Right forelimb (tissue), 1 donor: ENCODE data around the gene TANC2.

Experiments used
- DNase-seq: peaks from one replicate; pipeline ENCODE4 v3.0.0-alpha.2; 2018

TANC2 gene

GRCh38 chr17:62965686-62966425 lies at the start of gene TANC2:
Gene TANC2 (plus strand): TSS chr17:62966235. CDS start chr17:63009560, 43,325 bp downstream.
- peak; percentile 91 for DNase-seq

GRCh38 chr17:62916684-62917571 lies 49.1 kb upstream of the TANC2 start:
- DNase-seq = no peak

- DNase-seq = no peak
Observed at GRCh38 chr17:62919388-62919787, 46.6 kb upstream of the TANC2 start.

GRCh38 chr17:62920300-62920699 lies 45.7 kb upstream of the TANC2 start:
- no peak for DNase-seq

GRCh38 chr17:62921817-62922216 lies 44.2 kb upstream of the TANC2 start:
- no peak for DNase-seq

DNA sequence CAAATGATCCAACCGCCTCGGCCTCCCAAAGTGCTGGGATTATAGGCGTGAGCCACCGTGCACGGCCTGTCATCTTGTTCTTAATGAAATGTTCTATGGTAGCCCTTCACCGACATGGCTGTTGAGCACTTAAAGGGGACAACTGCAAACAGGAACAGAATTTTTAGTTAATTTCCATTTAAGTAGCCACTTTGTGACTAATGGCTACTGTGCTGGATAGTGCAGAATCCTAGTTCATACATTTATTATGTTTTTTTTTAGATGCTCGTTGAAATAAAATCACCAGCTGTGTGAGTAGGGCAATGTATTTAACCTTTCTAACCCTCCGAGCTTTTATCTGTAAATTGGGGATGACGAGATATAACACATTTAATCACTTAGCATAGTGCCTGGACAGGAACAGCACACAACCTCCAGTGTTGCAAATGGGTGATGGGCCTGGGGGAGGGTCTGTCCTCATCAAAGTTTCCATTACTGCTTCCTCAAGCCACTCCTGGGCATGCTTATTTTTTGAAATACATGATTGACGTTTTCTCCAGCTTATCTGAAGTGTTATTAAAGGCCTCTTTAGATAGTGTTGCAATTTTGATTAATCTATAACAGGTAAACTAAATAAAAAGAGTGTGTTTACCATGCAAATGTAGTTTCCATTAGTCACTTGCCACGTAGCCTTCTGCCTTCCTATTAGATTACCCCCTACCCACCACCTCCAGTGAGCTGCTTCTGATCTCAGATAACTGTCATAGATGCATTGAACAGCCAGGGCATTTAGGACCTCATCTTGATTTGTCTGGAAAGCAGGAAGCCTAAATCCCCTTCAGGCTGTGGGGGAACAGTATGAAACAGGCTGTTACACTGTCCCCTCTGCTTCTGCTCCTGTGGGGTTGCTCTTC lies 42.5 kb upstream of the TANC2 start:
- DNase-seq = no peak

DNA sequence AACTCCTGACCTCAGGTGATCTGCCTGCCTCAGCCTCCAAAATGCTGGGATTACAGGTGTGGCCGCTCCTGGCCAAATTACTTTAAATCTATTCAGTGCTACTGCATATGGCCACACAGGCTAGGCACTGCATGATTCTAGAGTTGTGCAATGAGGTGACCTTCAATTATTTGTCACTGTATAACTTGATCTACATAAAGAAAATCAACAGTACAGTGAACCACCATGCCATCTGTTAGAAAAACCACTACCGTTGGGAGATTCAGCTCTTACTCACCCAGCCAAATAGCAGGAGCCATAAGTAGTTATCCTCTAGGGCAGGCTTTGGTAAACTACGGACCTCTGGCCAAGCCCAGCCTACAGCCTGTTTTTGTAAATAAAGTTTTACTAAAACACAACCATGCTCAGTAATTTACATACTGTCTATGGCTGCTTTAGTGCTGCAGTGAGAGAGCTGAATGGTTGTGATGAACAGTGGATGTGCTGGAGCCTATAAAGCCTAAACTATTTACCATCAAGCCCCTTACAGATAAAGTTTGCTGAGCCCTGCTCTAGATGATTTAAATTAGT lies 40.7 kb upstream of the TANC2 start:
- no peak for DNase-seq

DNA sequence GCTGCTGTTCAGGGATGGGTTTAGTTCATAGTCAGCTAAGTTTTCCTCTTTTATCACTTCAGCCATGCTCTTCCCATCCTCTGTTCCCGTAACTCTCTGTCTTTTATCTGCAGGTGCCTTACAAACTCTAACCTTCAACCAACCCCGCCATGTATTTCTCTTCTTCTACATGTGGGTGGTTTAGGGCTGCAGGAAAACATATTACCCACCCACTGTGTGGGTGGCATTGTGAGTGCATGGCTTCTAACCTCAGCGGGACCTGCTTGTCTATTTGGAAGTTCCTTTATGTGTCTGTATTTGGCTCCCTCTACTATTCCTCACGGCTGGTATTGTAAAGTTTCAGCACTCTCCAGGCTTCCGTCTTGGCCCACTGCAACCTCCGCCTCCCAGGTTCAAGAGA lies 39.0 kb upstream of the TANC2 start:
- no peak for DNase-seq

- no peak for DNase-seq
Observed at GRCh38 chr17:62929320-62929719, 36.7 kb upstream of the TANC2 start.

DNA sequence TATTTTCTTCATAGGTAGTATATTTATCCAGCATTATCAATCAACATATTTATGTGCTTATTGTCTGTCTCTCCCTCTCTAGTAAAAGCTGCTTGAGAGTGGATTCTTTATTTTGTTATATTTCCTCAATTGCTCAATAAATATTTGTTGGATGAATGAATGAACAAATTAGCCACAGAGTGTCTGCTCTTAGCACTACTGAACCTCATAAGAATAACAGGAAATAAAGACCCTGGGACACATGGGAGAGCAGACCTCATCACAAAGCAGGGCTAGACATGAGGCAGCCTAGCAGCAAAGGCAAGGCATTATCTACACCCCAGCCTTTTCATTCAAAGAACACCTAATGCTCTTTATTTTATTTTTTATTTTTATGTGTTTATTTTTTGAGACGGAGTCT lies 34.9 kb upstream of the TANC2 start:
- DNase-seq = no peak

- no peak for DNase-seq
Observed at GRCh38 chr17:62933501-62934385, 32.3 kb upstream of the TANC2 start.

GRCh38 chr17:62935098-62935497 lies 30.9 kb upstream of the TANC2 start:
- DNase-seq = no peak

GRCh38 chr17:62935523-62935922 lies 30.5 kb upstream of the TANC2 start:
- no peak for DNase-seq

DNA sequence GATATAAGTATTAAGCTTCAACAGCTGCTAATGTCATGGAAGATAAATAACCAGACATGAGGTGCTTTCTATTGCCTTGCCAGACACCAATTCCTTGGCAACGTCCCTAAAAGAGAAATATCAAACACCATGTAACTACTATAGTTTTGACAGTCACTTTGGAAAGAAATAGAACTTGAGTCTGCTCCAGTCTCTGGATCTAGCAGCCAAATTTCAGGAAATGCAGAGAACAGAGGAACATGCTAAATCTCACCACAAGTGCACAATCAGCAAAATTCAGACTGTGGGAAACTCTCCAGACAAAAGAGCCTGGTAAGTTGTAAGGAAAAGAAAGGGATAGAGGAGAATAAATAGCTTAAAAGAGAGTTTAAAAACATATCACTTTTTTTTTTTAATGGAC lies 28.4 kb upstream of the TANC2 start:
- DNase-seq = no peak

GRCh38 chr17:62941358-62941991 lies 24.6 kb upstream of the TANC2 start:
- no peak for DNase-seq

DNA sequence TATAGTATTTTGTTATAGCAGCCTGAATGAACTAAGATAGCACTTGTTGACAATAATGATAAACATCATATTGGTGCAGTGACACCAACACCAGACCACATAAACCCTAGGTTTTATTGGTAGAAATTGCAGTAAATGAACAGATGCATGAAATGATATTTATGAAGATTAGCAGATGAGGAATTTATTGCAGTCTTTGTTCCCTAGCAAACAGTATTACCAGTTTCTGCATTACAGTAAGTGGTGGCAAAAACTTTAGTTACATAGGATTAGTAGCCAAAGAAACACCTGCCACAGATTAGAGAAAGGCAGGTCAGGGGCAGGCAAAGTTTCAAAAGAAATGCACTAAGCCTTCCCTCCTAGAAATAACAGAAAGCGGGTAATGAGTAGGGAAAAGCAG lies 17.7 kb upstream of the TANC2 start:
- DNase-seq = no peak

DNA sequence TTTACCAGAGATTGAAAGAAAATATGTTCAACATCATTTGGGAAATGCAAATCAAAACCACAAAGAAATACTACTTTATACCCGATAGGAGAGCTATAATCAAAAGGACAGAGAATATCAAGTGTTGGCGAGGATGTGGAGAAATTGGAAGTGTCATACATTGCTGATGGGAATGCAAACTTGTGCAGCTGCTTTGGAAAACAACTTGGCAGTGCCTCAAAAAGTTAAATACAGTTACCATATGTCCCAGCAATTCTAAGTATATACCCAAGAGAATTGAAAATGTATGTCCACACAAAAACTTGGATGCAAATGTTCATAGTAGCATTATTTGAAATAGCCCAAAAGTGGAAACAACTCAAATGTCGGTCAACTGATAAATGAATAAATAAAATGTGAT lies 17.0 kb upstream of the TANC2 start:
- no peak for DNase-seq

GRCh38 chr17:62950067-62950466 lies 16.0 kb upstream of the TANC2 start:
- DNase-seq = peak; percentile 46

GRCh38 chr17:62955841-62956352 lies 10.1 kb upstream of the TANC2 start:
- no peak for DNase-seq

DNA sequence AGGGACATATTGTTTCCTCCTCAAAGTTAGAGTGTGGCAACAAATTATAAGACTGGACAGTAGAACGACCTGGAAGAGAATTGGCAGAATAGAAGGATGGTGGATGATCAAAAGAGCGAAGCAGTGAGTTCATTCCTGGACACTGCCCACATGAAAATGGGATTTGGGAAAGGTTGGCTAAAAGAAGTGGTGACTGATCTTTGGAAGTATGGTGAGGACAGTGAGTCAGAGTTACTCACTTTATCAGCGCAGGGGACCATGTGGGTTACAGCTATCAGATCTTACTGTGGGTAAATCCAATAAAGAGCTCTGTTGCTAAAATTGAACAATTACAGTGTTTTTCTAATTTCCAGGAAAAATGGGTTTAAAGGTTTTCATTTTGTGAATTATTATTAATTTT lies 2.7 kb upstream of the TANC2 start:
- DNase-seq = no peak

- DNase-seq = no peak
Observed at GRCh38 chr17:62964506-62964905, 1.5 kb upstream of the TANC2 start.
